HepG2 (cell line): ENCODE measurements around the gene BNC1. TPM values are rescaled to one million over a fixed set of nuclear protein-coding genes. Genes with fewer than 3 reads are reported as not detected.
A peak's percentile ranks its signal among the peaks of the same experiment; 100 is the strongest.

Experiments used
- ATAC-seq: fragments of 200-7000 bp; cut with Tn5 transposase; 3 replicates; pipeline ENCODE4 v1.9.1; 2020; ENCODE audit warnings: mild to moderate bottlenecking, moderate library complexity
- BruUV-seq: library from RNA; stranded (reverse); fragments of 400-500 nt; replicated peaks from 2 replicates; lab custom pipeline; 2021; lab: Mats Ljungman, UMichigan
- CTCF ChIA-PET: fragments of 300-600 bp; formaldehyde crosslinking; extraction: SDS; loops from one replicate; lab custom pipeline; 2021; ENCODE audit warnings: low total read pairs, inconsistent platforms, low intra/inter-chr PET ratio; lab: Yijun Ruan, JAX
- POLR2A ChIA-PET: fragments of 350-600 bp; sonication (Branson Sonifier 250); formaldehyde crosslinking; loops from one replicate; lab custom pipeline; 2020; ENCODE audit warnings: antibody characterized with exemption, inconsistent platforms; lab: Yijun Ruan, JAX
- DNase-seq: peaks from one replicate; pipeline ENCODE4 v3.0.0-alpha.2; 2015; ENCODE audit warnings: low spot score
- FAIRE-seq: peaks from 3 replicates; lab custom pipeline; 2011; peaks lifted over from hg19 to GRCh38; lab: Jason Lieb, UNC
- H2AFZ ChIP-seq: one replicate; pipeline ENCODE4 v1.6.1; 2011; ENCODE audit warnings: low read length, inconsistent platforms
- H3K27ac ChIP-seq: fragments of 300-600 bp; 3 replicates; pipeline ENCODE4 v1.8.0; 2011; ENCODE audit warnings: mixed run types, mild to moderate bottlenecking, mixed read lengths, low read length, inconsistent platforms; ENCODE audit not compliant: insufficient read depth; ENCODE audit errors: extremely low read length
- H3K27me3 ChIP-seq, 2 experiments: fragments of 200-600 bp in 1 of 2; 2 replicates in 1 of 2; 3 replicates in 1 of 2; pipeline versions ENCODE4 v1.6.0 to v1.8.0; 2011; ENCODE audit warnings: low read length in 2 of 2, mild to moderate bottlenecking in 2 of 2, moderate library complexity in 2 of 2, inconsistent platforms in 1 of 2; ENCODE audit not compliant: insufficient read depth in 2 of 2, control insufficient read depth in 1 of 2
- H3K36me3 ChIP-seq, 2 experiments: fragments of 200-600 bp in 1 of 2; replicated peaks in 1 of 2; 2 replicates in 1 of 2; 3 replicates in 1 of 2; pipeline versions ENCODE4 v1.5.1 to v1.8.0; 2011; ENCODE audit warnings: low read length in 2 of 2, inconsistent platforms in 1 of 2; ENCODE audit not compliant: insufficient read depth in 2 of 2, control insufficient read depth in 1 of 2
- H3K4me1 ChIP-seq: 2 replicates; pipeline ENCODE4 v1.5.1; 2012; ENCODE audit warnings: low read length, inconsistent platforms; ENCODE audit not compliant: insufficient read depth
- H3K4me2 ChIP-seq: 2 replicates; pipeline ENCODE4 v1.6.0; 2011; ENCODE audit warnings: low read depth, low read length, inconsistent platforms
- H3K4me3 ChIP-seq, 3 experiments: fragments of 200-600 bp in 1 of 3; sonication (generic), shearing (Covaris generic) in 1 of 3; replicated peaks in 1 of 3; 2 replicates each; pipeline ENCODE4 v1.5.1; 2011 to 2016; ENCODE audit warnings: low read length in 3 of 3, inconsistent platforms in 2 of 3, low read depth in 2 of 3, mild to moderate bottlenecking in 2 of 3, control low read depth in 1 of 3, mixed read lengths in 1 of 3; ENCODE audit not compliant: insufficient read depth in 1 of 3
- H3K79me2 ChIP-seq: one replicate; pipeline ENCODE4 v1.6.1; 2011; ENCODE audit warnings: low read length, inconsistent platforms; ENCODE audit not compliant: insufficient read depth
- H3K9ac ChIP-seq: 2 replicates; pipeline ENCODE4 v1.6.0; 2011; ENCODE audit warnings: mild to moderate bottlenecking, low read depth, low read length, inconsistent platforms; ENCODE audit not compliant: insufficient read depth
- H3K9me3 ChIP-seq: 2 replicates; pipeline ENCODE4 v1.5.1; 2012; ENCODE audit warnings: mild to moderate bottlenecking, low read length
- H4K20me1 ChIP-seq: 2 replicates; pipeline ENCODE4 v1.6.0; 2011; ENCODE audit warnings: inconsistent platforms, mild to moderate bottlenecking, low read length, moderate library complexity; ENCODE audit not compliant: insufficient read depth
- GATAD2A ChIP-seq: IDR thresholded peaks from 2 replicates; pipeline ENCODE4 v1.6.1; 2016
- GRHL1 ChIP-seq: sonication (generic); formaldehyde crosslinking; conservative IDR thresholded peaks from 2 replicates; pipeline ENCODE4 v1.8.0; 2022; ENCODE audit warnings: missing genetic modification reagents
- HNF4A ChIP-seq: sonication (generic); formaldehyde crosslinking; IDR thresholded peaks from 2 replicates; pipeline ENCODE4 v1.4.0; 2020; ENCODE audit warnings: missing genetic modification reagents
- SUZ12 ChIP-seq: fragments of 150-350 bp; IDR thresholded peaks from 2 replicates; pipeline ENCODE4 v1.6.1; 2014; ENCODE audit warnings: low read depth, low read length
- ZNF558 ChIP-seq: sonication (generic); formaldehyde crosslinking; IDR thresholded peaks from 2 replicates; pipeline ENCODE4 v1.9.0; 2022; ENCODE audit warnings: mild to moderate bottlenecking, missing genetic modification reagents, borderline replicate concordance
- ZNF562 ChIP-seq: sonication (generic); formaldehyde crosslinking; IDR thresholded peaks from 2 replicates; pipeline ENCODE4 v1.8.0; 2022; ENCODE audit warnings: missing genetic modification reagents, borderline replicate concordance
- ZNF792 ChIP-seq: IDR thresholded peaks from 2 replicates; pipeline ENCODE4 v1.6.1; 2016
- WGBS: methylation state at CpG from one replicate; pipeline ENCODE4 v1.1.6; 2017; ENCODE audit warnings: low lambda C conversion rate; 5-methylcytosine and 5-hydroxymethylcytosine counted together
- in situ Hi-C: cut with HindIII; loops from 2 replicates; pipeline ENCODE4 v1.10.0; 2017; ENCODE audit warnings: low pct_unique_long_range_greater_than_20kb; ENCODE audit not compliant: extremely low pct_ligation_motif_present
- intact Hi-C: fragments of 100-400 bp; cut with micrococcal nuclease; formaldehyde crosslinking; loops from one replicate; pipeline ENCODE4 v1.10.0; 2022; ENCODE audit not compliant: unreplicated experiment
- polyA plus RNA-seq, 8 experiments: library from polyadenylated mRNA; depleted of rRNA in 3 of 8; stranded (reverse) in 7 of 8; unstranded in 1 of 8; fragments of >200 nt; fragmentation: Illumina TruSeq in 4 of 8; extraction: Trizol in 4 of 8; gene quantifications; 2 replicates each; pipeline versions ENCODE4 v1.2.1 to v1.2.3, GENCODE V29; 2011 to 2016; ENCODE audit warnings: low read depth in 4 of 8, missing spikeins in 1 of 8, mixed read lengths in 1 of 8; ENCODE audit not compliant: insufficient read depth in 1 of 8
- total RNA-seq, 5 experiments: library from RNA; depleted of rRNA; stranded (reverse); fragments of >200 nt; fragmentation: Illumina TruSeq; extraction: Trizol; gene quantifications; 2 replicates each; pipeline ENCODE4 v1.2.3, GENCODE V29; 2016; ENCODE audit warnings: low read depth in 1 of 5

BNC1 gene
- total and polyA plus RNA-seq, 2 of the 13 experiments (the other 11 are each of a cell fraction or from before 2014, with no cell fraction given), result not detected

- intact Hi-C loops (loop anchor here (5.0 kb wide), 1 partner anchor 141 kb away; the partner anchor contains the start of gene BTBD1), in situ Hi-C loops (no loop called here)
- ATAC-seq, result no peak
- BruUV-seq, result no TSS peak
- Histone ChIP-seq H3K36me3 (no peaks in the 10 kb centered on the region), H3K9ac (no peak overlapping the region), H3K27me3 (peaks cover 3 to 35% of the 10 kb centered on the region in 2 experiments; a peak in 4 of 5 replicates), H2AFZ (no peak overlapping the region), H3K4me3 (peak overlapping the region in 2 of 3 experiments; percentile 34 to 52; a peak in 2 of 6 replicates), H4K20me1 (no peaks in the 10 kb centered on the region), H3K27ac (no peak overlapping the region), H3K4me1 (no peaks in the 10 kb centered on the region), H3K4me2 (peak overlapping the region; percentile 42), H3K79me2 (no peaks in the 10 kb centered on the region), H3K9me3 (no peaks in the 10 kb centered on the region)
- POLR2A ChIA-PET, result no interaction called here
- CTCF ChIA-PET, result no interaction called here
- FAIRE-seq, result no peak
- DNase-seq, result no peak
- TF ChIP-seq ZNF558 (CRISPR knock-in tag) (no peak), GRHL1 (CRISPR knock-in tag) (no peak), HNF4A (CRISPR knock-in tag) (peak; percentile 14; the same call in 1 of the 2 replicates), GATAD2A (CRISPR knock-in tag) (no peak), ZNF792 (CRISPR knock-in tag) (no peak), SUZ12 (no peak), ZNF562 (no peak)
- WGBS, result 7% methylated on average over 9 of the region's 11 CpGs
Measured at GRCh38 chr15:83208367-83208661, 76.2 kb downstream of the BNC1 start.
